ENCODE measurements around the gene USP17L12.
"Not testable (repeated sequence)": the region's sequence is repeated elsewhere in the genome, so short reads cannot be mapped to it uniquely, and the experiment has no call there.

The USP17L12 gene

GRCh38 chr4:9219852-9220251, at the start of gene USP17L12:
USP17L12 (plus strand) TSS chr4:9220152; CDS start chr4:9220152, 0 bp downstream.
- not testable (repeated sequence) for H3K4me3 ChIP-seq (ENCODE audit: low read length)

GRCh38 chr4:9210357-9210756, 9.6 kb upstream of the USP17L12 start, which contains the start of gene USP17L10:
USP17L10 (plus strand) TSS chr4:9210657; CDS start chr4:9210657, 0 bp downstream.
- H3K4me3 ChIP-seq (ENCODE audit: low read length): not testable (repeated sequence)

- not testable (repeated sequence) for H3K4me3 ChIP-seq (ENCODE audit: low read length)
These were observed 5.3 kb upstream of the USP17L12 start for GRCh38 chr4:9214701-9215100.

GRCh38 chr4:9215105-9215504, 4.8 kb upstream of the USP17L12 start, which contains the start of gene USP17L11:
USP17L11 (plus strand) TSS chr4:9215405; CDS start chr4:9215405, 0 bp downstream.
- H3K4me3 ChIP-seq (ENCODE audit: low read length): not testable (repeated sequence)

- not testable (repeated sequence) for H3K4me3 ChIP-seq (ENCODE audit: low read length)
These were observed 4.6 kb downstream of the USP17L12 start, which contains the start of gene USP17L13 for GRCh38 chr4:9224596-9224995. USP17L13 (plus strand) TSS chr4:9224896; CDS start chr4:9224896, 0 bp downstream.

GRCh38 chr4:9230249-9230648, 10.3 kb downstream of the USP17L12 start:
- not testable (repeated sequence) for H3K4me3 ChIP-seq (ENCODE audit: low read length)

- H3K4me3 ChIP-seq (ENCODE audit: low read length): not testable (repeated sequence)
These were observed 14.1 kb downstream of the USP17L12 start, which contains the start of gene USP17L15 for GRCh38 chr4:9234085-9234484. USP17L15 (plus strand) TSS chr4:9234385; CDS start chr4:9234385, 0 bp downstream.

- not testable (repeated sequence) for H3K4me3 ChIP-seq (ENCODE audit: low read length)
These were observed 18.5 kb downstream of the USP17L12 start for GRCh38 chr4:9238461-9238860.

GRCh38 chr4:9243579-9243978, 23.6 kb downstream of the USP17L12 start, which contains the start of gene USP17L17:
USP17L17 (plus strand) TSS chr4:9243879; CDS start chr4:9243879, 0 bp downstream.
- H3K4me3 ChIP-seq (ENCODE audit: low read length): not testable (repeated sequence)

GRCh38 chr4:9247953-9248680, 28.2 kb downstream of the USP17L12 start, which contains the start of gene USP17L18:
USP17L18 (plus strand) TSS chr4:9248630; CDS start chr4:9248630, 0 bp downstream.
- not testable (repeated sequence) for H3K4me3 ChIP-seq (ENCODE audit: low read length)

GRCh38 chr4:9253078-9253477, 33.1 kb downstream of the USP17L12 start, which contains the start of gene USP17L19:
USP17L19 (plus strand) TSS chr4:9253378; CDS start chr4:9253378, 0 bp downstream.
- not testable (repeated sequence) for H3K4me3 ChIP-seq (ENCODE audit: low read length)

- H3K4me3 ChIP-seq (ENCODE audit: low read length): not testable (repeated sequence)
These were observed 37.9 kb downstream of the USP17L12 start, which contains the start of gene USP17L20 for GRCh38 chr4:9257824-9258223. USP17L20 (plus strand) TSS chr4:9258124; CDS start chr4:9258124, 0 bp downstream.

GRCh38 chr4:9262572-9262971, 42.6 kb downstream of the USP17L12 start, which contains the start of gene USP17L21:
USP17L21 (plus strand) TSS chr4:9262872; CDS start chr4:9262872, 0 bp downstream.
- not testable (repeated sequence) for H3K4me3 ChIP-seq (ENCODE audit: low read length)

GRCh38 chr4:9267319-9267718, 47.4 kb downstream of the USP17L12 start, which contains the start of gene USP17L22:
USP17L22 (plus strand) TSS chr4:9267619; CDS start chr4:9267619, 0 bp downstream.
- H3K4me3 ChIP-seq (ENCODE audit: low read length): not testable (repeated sequence)
